Measurements from ENCODE around the gene CLIC4.

DNA sequence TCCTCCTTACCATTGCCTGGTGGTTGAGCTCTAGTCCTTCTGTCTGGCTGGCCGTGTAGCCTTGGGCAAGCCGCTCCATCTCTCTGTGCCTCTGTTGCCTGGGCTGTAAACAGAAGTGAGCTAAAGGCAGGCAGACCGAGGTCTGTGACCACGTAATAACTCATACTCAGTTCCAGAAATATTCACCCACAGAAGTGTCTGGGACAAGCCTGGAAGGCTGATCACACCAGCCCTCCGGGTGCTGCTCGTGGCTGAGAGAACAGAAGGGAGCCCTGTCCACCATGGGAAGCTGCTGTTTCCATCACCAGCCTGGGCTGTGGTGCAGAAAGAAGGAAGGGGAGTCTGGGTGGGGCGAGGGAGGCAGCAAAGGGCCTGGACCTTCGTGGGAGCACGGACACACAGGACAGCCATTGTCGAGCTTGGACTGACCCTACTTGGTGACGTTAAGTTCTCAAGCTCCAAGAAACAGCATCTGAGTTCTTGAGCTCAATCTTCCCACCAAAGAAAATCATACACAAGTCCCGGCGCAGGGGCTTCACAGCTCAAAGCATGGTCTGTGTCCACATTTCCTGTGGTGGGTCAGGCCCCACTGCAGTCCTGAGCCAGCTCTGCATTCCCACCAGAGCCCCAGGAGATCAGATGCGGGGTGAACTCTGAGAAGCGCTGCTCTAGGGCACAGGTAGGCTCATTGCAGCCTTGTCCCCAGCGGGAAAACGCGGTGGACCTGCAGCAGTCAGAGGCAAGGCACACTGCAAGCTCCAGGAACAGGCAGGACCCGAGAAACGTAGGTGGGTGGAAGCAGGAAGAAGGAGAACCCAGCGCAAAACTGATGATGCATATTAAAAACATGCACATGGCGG is 123.0 kb downstream of the CLIC4 start:
- TF ChIP-seq POLR2A (IDR thresholded peaks at IDR 0.05) (no peak), POLR2AphosphoS5 (IDR thresholded peaks at IDR 0.05) (no peak)
- TF ChIP-seq, protein P1, sequence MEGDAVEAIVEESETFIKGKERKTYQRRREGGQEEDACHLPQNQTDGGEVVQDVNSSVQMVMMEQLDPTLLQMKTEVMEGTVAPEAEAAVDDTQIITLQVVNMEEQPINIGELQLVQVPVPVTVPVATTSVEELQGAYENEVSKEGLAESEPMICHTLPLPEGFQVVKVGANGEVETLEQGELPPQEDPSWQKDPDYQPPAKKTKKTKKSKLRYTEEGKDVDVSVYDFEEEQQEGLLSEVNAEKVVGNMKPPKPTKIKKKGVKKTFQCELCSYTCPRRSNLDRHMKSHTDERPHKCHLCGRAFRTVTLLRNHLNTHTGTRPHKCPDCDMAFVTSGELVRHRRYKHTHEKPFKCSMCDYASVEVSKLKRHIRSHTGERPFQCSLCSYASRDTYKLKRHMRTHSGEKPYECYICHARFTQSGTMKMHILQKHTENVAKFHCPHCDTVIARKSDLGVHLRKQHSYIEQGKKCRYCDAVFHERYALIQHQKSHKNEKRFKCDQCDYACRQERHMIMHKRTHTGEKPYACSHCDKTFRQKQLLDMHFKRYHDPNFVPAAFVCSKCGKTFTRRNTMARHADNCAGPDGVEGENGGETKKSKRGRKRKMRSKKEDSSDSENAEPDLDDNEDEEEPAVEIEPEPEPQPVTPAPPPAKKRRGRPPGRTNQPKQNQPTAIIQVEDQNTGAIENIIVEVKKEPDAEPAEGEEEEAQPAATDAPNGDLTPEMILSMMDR (IDR thresholded peaks at IDR 0.05): no peak
